Cardiac septum (tissue), 1 donor: ENCODE data around the gene RTN3. TPM values are rescaled to one million over a fixed set of nuclear protein-coding genes. Genes with fewer than 3 reads are reported as not detected.
A peak's percentile ranks its signal among the peaks of the same experiment; 100 is the strongest.
"Not testable (repeated sequence)": the region's sequence is repeated elsewhere in the genome, so short reads cannot be mapped to it uniquely, and the experiment has no call there.

ENCODE experiments used
- DNase-seq: peaks from one replicate; pipeline ENCODE4 v3.0.0-alpha.2; 2020; ENCODE audit warnings: low spot score
- intact Hi-C: fragments of 100-400 bp; cut with DNase I; formaldehyde crosslinking; loops from one replicate; pipeline ENCODE4 v1.14.0; 2022
- long read RNA-seq: library from polyadenylated mRNA; unstranded; transcript quantifications from one replicate; pipeline ENCODE4 v2.0.0, GENCODE V29; 2021
- total RNA-seq: library from RNA; stranded (reverse); fragmentation: NEBNext Ultra II Directional; extraction: Animal tissue kit (Norgen Biotek cat#: 25700); gene quantifications from one replicate; pipeline ENCODE4 v1.2.1, GENCODE V29; 2021
- donor health status: DM: no; HTN: no; CAD: no.

The RTN3 gene
- total RNA-seq = 69.6 TPM
- long read RNA-seq, transcript RTN3-208 (7 exons, 2,532 nt) = major isoform, 75 of 115 reads
- long read RNA-seq, transcript RTN3-205 (8 exons, 2,645 nt) = minor isoform, 16 of 115 reads
- long read RNA-seq, partial matches to known transcripts = 2 of 115 reads
- long read RNA-seq, other reads (novel, unspliced or antisense) = 18 of 115 reads

- DNase-seq = peak; percentile 99
- intact Hi-C loops = loop anchor here (1.0 kb wide), 1 partner anchor 10 kb away; the partner anchor contains the start of gene ATL3
These were observed at the start of gene RTN3 for GRCh38 chr11:63681321-63682065. Gene RTN3, plus strand, starts transcription at chr11:63681500. Its CDS starts 137 bp downstream, at chr11:63681637.

GRCh38 chr11:63635762-63636465 is 45.4 kb upstream of the RTN3 start:
- DNase-seq = no peak
- intact Hi-C loops = loop anchor here (2.0 kb wide), 1 partner anchor 157 kb away; no protein-coding TSS in a partner anchor

GRCh38 chr11:63638436-63638835 is 42.9 kb upstream of the RTN3 start:
- DNase-seq, intact Hi-C loops: not testable (repeated sequence)

GRCh38 chr11:63639199-63639832 is 42.0 kb upstream of the RTN3 start:
- intact Hi-C loops = no loop called here
- no peak for DNase-seq

- no peak for DNase-seq
- intact Hi-C loops = loop anchor here (5.0 kb wide), 1 partner anchor 96 kb away; no protein-coding TSS in a partner anchor
These were observed 39.6 kb upstream of the RTN3 start for GRCh38 chr11:63641727-63642126.

- intact Hi-C loops = loop anchor here (5.0 kb wide), 1 partner anchor 94 kb away; no protein-coding TSS in a partner anchor
- DNase-seq = no peak
These were observed 38.1 kb upstream of the RTN3 start for GRCh38 chr11:63643205-63643604.

- DNase-seq = no peak
- intact Hi-C loops = no loop called here
These were observed 28.6 kb upstream of the RTN3 start for GRCh38 chr11:63652671-63653070.

GRCh38 chr11:63660972-63661371 is 20.3 kb upstream of the RTN3 start:
- intact Hi-C loops = no loop called here
- no peak for DNase-seq

- intact Hi-C loops = no loop called here
- DNase-seq = no peak
These were observed 17.5 kb upstream of the RTN3 start for GRCh38 chr11:63663809-63664208.

- intact Hi-C loops = no loop called here
- DNase-seq = no peak
These were observed 14.4 kb upstream of the RTN3 start for GRCh38 chr11:63666874-63667273.

- DNase-seq = no peak
- intact Hi-C loops = no loop called here
These were observed 13.1 kb upstream of the RTN3 start for GRCh38 chr11:63667995-63668795.

GRCh38 chr11:63670096-63670432 is 11.2 kb upstream of the RTN3 start:
- no peak for DNase-seq
- intact Hi-C loops = loop anchor here (5.0 kb wide), 2 partner anchors 58 to 67 kb away; partner anchors contain the start of gene PLAAT3

- intact Hi-C loops = loop anchor here (1.0 to 5.0 kb wide), 3 partner anchors 11 to 67 kb away; partner anchors contain the start of genes PLAAT3 and RTN3
- peak; percentile 90 for DNase-seq
These were observed 10.6 kb upstream of the RTN3 start for GRCh38 chr11:63670433-63671321.

- intact Hi-C loops = loop anchor here (1.0 to 5.0 kb wide), 3 partner anchors 10 to 66 kb away; partner anchors contain the start of genes PLAAT3 and RTN3
- peak; percentile 99 for DNase-seq
These were observed 9.8 kb upstream of the RTN3 start, which contains the start of gene ATL3 for GRCh38 chr11:63671322-63672155. Gene ATL3, minus strand, starts transcription at chr11:63671376. Its CDS starts 41 bp downstream, at chr11:63671335.

GRCh38 chr11:63672156-63672463 is 9.2 kb upstream of the RTN3 start:
- DNase-seq = no peak
- intact Hi-C loops = loop anchor here (5.0 kb wide), 2 partner anchors 60 to 65 kb away; partner anchors contain the start of gene PLAAT3

- intact Hi-C loops = loop anchor here (5.0 kb wide), 2 partner anchors 61 to 64 kb away; partner anchors contain the start of gene PLAAT3
- DNase-seq = no peak
These were observed 8.3 kb upstream of the RTN3 start for GRCh38 chr11:63672936-63673539.

GRCh38 chr11:63673579-63673978 is 7.7 kb upstream of the RTN3 start:
- intact Hi-C loops = loop anchor here (5.0 kb wide), 2 partner anchors 61 to 64 kb away; partner anchors contain the start of gene PLAAT3
- DNase-seq = no peak
